ENCODE data around the gene RBP5. TPM values are rescaled to one million over a fixed set of nuclear protein-coding genes. Genes with fewer than 3 reads are reported as not detected.
"Not testable (repeated sequence)": the region's sequence is repeated elsewhere in the genome, so short reads cannot be mapped to it uniquely, and the experiment has no call there.

RBP5 gene
- total and polyA plus RNA-seq, 8 donors, result 1.2 to 26.5 (median 20.2) TPM

DNA sequence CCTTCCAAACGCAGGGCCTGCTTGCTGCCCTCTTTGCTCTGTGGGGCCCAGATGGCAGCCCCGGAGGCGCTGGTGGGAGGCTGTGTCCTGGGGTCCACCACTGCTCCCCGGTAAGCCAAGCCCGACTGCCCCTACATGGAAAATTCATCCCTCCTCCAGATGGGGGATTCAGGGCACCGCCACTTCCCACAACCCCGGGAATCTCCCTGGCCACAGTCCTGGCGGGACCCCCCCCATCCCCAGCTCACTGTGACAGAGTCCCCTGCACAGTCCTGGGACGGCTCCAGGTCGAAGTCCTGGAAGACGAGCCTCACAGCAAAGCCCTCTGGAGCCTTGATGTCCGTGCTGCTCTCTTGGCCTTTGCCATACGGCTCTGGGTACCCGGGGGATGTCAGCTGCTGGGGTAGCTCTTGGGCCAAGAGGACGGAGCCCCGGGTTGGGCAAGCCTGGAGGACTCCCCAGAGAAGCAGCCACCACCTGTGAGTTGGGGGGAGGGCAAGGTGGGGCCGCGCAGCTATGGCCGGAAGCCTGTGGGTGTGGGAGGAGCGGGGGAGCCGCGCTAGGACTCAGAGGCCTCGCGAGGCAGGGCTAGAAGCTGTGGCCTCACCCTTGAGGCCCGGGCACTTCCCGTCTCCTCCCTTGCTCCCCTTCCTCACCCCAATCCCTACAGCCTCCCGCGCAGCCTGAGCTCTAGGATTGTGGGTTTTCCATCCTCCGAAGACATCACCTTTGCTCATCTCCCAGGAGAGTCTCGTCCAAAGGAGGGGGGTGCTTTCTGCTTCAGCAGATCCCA, 20.5 kb downstream of the RBP5 start:
- no peaks in the 10 kb centered on the region for H3K9me3 ChIP-seq
- intact Hi-C loops (cut with DNase I), result no loop called here
- peaks cover 0 to 13% of the 10 kb centered on the region in 2 donors for H3K36me3 ChIP-seq
- no peaks in the 10 kb centered on the region for H3K27me3 ChIP-seq
- H3K4me1 ChIP-seq, result peaks cover 12 to 64% of the 10 kb centered on the region in 2 donors
- TF ChIP-seq, protein P1, sequence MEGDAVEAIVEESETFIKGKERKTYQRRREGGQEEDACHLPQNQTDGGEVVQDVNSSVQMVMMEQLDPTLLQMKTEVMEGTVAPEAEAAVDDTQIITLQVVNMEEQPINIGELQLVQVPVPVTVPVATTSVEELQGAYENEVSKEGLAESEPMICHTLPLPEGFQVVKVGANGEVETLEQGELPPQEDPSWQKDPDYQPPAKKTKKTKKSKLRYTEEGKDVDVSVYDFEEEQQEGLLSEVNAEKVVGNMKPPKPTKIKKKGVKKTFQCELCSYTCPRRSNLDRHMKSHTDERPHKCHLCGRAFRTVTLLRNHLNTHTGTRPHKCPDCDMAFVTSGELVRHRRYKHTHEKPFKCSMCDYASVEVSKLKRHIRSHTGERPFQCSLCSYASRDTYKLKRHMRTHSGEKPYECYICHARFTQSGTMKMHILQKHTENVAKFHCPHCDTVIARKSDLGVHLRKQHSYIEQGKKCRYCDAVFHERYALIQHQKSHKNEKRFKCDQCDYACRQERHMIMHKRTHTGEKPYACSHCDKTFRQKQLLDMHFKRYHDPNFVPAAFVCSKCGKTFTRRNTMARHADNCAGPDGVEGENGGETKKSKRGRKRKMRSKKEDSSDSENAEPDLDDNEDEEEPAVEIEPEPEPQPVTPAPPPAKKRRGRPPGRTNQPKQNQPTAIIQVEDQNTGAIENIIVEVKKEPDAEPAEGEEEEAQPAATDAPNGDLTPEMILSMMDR (IDR thresholded peaks at IDR 0.05), result no peak
- ATAC-seq (peak; percentile 91), DNase-seq (peak; percentile 70 to 96 (median 83))
- peak overlapping the region; percentile 90 to 97 for H3K27ac ChIP-seq
- H3K4me3 ChIP-seq, result peak overlapping the region; percentile 35 to 70

DNA sequence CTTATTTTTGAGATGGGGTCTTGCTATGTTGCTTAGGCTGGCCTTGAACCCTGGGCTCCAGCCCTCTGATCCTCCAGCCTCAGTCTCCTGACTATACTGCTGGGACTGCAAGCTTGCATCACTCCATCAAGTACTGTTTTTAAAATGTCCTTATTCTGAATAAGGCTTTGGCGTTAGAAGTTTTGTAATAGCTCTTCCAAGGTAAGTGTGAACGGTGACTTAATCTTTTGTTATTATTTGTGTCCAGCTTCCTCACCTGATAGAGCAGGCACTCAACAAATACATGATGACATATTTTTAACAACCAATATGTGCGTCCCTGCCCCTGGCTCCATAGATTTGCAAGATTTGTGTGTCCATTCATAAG, 21.1 kb downstream of the RBP5 start:
- Histone ChIP-seq H3K36me3 (peaks cover 0 to 14% of the 10 kb centered on the region in 2 donors), H3K27ac (peak overlapping the region; percentile 90 to 97), H3K9me3 (no peaks in the 10 kb centered on the region), H3K27me3 (no peaks in the 10 kb centered on the region), H3K4me1 (peaks cover 12 to 59% of the 10 kb centered on the region in 2 donors), H3K4me3 (peak overlapping the region; percentile 35 to 70)
- ATAC-seq, result peak; percentile 39
- intact Hi-C loops (cut with DNase I), result no loop called here
- no peak for DNase-seq
- TF ChIP-seq, protein P1 (IDR thresholded peaks at IDR 0.05), result no peak

DNA sequence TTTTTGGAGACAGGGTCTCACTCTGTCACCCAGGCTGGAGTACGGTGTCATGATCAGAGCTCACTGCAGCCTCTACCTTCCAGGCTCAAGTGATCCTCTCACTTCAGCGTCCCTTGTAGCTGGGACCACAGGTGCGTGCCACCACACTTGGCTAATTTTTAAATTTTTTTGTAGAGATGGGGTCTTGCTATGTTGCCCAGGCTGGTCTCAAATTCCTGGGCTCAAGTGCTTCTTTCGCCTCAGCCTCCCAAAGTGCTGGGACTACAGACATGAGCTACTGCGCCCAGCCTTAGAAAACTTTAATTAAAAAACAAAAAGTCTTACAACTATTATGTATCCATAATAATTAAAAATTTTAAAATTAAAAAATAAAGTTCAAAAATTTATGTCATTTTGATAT, 21.5 kb downstream of the RBP5 start:
- H3K9me3 ChIP-seq; DNase-seq; intact Hi-C loops (cut with DNase I); ATAC-seq; H3K27me3 ChIP-seq: not testable (repeated sequence)
- peaks cover 12 to 59% of the 10 kb centered on the region in 2 donors for H3K4me1 ChIP-seq
- H3K36me3 ChIP-seq, result peaks cover 0 to 17% of the 10 kb centered on the region in 2 donors
- peak overlapping the region; percentile 90 to 97 for H3K27ac ChIP-seq
- H3K4me3 ChIP-seq, result peak overlapping the region in 1 of 2 donors; percentile 70

DNA sequence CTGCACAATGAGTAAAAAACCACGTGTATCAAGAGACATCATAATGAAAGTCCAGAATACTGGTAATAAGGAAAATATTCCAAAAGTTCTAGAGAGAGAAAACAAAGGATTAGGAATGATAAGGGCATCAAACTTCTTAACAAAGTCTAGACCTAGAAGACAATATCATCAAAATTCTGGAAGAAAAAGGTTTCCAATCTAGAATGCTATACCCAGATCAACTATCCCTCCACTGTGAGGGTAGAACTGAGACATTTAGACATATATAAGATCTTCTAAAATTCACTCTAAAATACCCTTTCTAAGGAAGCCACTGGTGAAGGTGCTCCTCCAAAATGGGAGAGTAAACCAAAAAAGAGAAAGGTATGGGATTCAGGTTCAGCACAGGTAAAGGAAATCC, 22.6 kb downstream of the RBP5 start:
- no peak for ATAC-seq
- intact Hi-C loops (cut with DNase I), result no loop called here
- no peaks in the 10 kb centered on the region for H3K27me3 ChIP-seq
- TF ChIP-seq, protein P1 (IDR thresholded peaks at IDR 0.05), result no peak
- H3K4me1 ChIP-seq, result peaks cover 12 to 53% of the 10 kb centered on the region in 2 donors
- H3K27ac ChIP-seq, result no peak overlapping the region
- no peak for DNase-seq
- peaks cover 0 to 28% of the 10 kb centered on the region in 2 donors for H3K36me3 ChIP-seq
- H3K9me3 ChIP-seq, result no peaks in the 10 kb centered on the region
- H3K4me3 ChIP-seq, result no peak overlapping the region

DNA sequence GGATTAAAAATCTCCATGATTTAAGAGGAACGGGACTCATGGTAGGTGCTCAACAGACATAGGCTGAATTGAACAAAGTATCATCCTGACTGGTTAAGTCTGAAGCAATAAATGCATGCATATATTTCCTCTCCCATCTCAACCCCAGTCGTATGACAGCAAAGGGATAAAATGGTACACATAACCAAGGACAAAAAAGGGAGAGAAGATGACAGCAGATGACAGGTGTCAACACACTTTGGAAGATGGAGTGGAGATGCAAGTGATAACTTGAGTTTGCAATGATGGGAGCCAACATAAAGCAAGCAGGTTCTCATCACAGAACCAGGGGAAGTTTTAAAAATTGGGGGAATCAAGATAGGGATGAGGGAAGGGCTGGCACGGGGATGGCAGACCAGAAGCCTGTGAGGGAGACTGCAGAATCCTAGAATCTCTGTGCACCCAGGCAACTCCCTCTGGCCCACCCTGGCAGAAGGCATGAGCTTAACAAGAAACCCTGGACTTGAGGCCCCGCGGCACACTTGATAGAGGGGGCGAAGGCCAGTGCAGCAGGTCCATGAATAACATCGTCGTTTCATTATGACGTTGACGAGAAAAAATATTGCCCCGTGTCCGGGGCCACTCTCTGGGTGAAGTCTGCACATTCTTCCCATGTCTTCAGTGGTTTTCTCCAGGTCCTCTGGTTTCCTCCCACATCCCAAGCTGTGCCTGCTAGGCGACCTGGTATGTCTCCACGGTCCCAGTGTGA, 24.7 kb downstream of the RBP5 start:
- TF ChIP-seq, protein P1 (IDR thresholded peaks at IDR 0.05), result no peak
- ATAC-seq (no peak), DNase-seq (no peak)
- Histone ChIP-seq H3K27ac (no peak overlapping the region), H3K4me1 (peaks cover 9 to 42% of the 10 kb centered on the region in 2 donors), H3K9me3 (no peaks in the 10 kb centered on the region), H3K4me3 (no peak overlapping the region), H3K27me3 (no peaks in the 10 kb centered on the region), H3K36me3 (peaks cover 0 to 47% of the 10 kb centered on the region in 2 donors)
- intact Hi-C loops (cut with DNase I), result no loop called here

Measured in left lung (tissue), 10 donors.